Stomach smooth muscle (tissue), 2 donors: Measurements from ENCODE around the gene TLCD1.
A peak's percentile ranks its signal among the peaks of the same experiment; 100 is the strongest.

ENCODE experiments used
- H3K27ac ChIP-seq: one replicate; pipeline ENCODE4 v1.7.0; 2013; ENCODE audit warnings: mild to moderate bottlenecking, low read length, inconsistent platforms
- H3K27me3 ChIP-seq, 2 donors: one replicate each; pipeline ENCODE4 v1.7.0; 2013; ENCODE audit warnings: low read length in 2 of 2; ENCODE audit not compliant: insufficient read depth in 2 of 2, control insufficient read depth in 1 of 2
- H3K36me3 ChIP-seq, 2 donors: one replicate each; pipeline ENCODE4 v1.7.0; 2013; ENCODE audit warnings: low read length in 2 of 2; ENCODE audit not compliant: control insufficient read depth in 2 of 2, insufficient read depth in 2 of 2
- H3K4me1 ChIP-seq: one replicate; pipeline ENCODE4 v1.7.0; 2013; ENCODE audit warnings: low read length; ENCODE audit not compliant: control insufficient read depth, insufficient read depth
- H3K4me3 ChIP-seq, 2 donors: one replicate each; pipeline ENCODE4 v1.7.0; 2013; ENCODE audit warnings: low read length in 2 of 2
- H3K9ac ChIP-seq, 2 donors: one replicate each; pipeline ENCODE4 v1.7.0; 2013; ENCODE audit warnings: low read length in 2 of 2, mild to moderate bottlenecking in 1 of 2
- H3K9me3 ChIP-seq, 2 donors: one replicate each; pipeline ENCODE4 v1.7.0; 2013; ENCODE audit warnings: low read length in 2 of 2; ENCODE audit not compliant: control insufficient read depth in 2 of 2
- donor health status: healthy.
- donor health status: Pancreatic carcinoma.

TLCD1 gene

GRCh38 chr17:28756049-28756804 lies 30.2 kb upstream of the TLCD1 start:
- Histone ChIP-seq H3K27me3 (no peaks in the 10 kb centered on the region), H3K4me3 (no peak overlapping the region), H3K27ac (no peak overlapping the region), H3K36me3 (peaks cover 19 to 26% of the 10 kb centered on the region in 2 donors), H3K9me3 (no peaks in the 10 kb centered on the region), H3K4me1 (peaks cover under 1% of the 10 kb centered on the region), H3K9ac (no peak overlapping the region)

- Histone ChIP-seq H3K4me1 (no peaks in the 10 kb centered on the region), H3K9ac (no peak overlapping the region), H3K27ac (no peak overlapping the region), H3K36me3 (peaks cover 19 to 26% of the 10 kb centered on the region in 2 donors), H3K9me3 (no peaks in the 10 kb centered on the region), H3K4me3 (no peak overlapping the region), H3K27me3 (no peaks in the 10 kb centered on the region)
Measured at GRCh38 chr17:28755486-28755885, 29.5 kb upstream of the TLCD1 start.

GRCh38 chr17:28751600-28752366 lies 25.8 kb upstream of the TLCD1 start:
- H3K36me3 ChIP-seq, result peaks cover 2 to 9% of the 10 kb centered on the region in 2 donors
- no peaks in the 10 kb centered on the region for H3K9me3 ChIP-seq
- H3K9ac ChIP-seq, result no peak overlapping the region
- no peaks in the 10 kb centered on the region for H3K27me3 ChIP-seq
- peaks cover 14% of the 10 kb centered on the region for H3K4me1 ChIP-seq
- no peak overlapping the region for H3K27ac ChIP-seq
- H3K4me3 ChIP-seq, result no peak overlapping the region

GRCh38 chr17:28750178-28751047 lies 24.4 kb upstream of the TLCD1 start:
- Histone ChIP-seq H3K9me3 (no peaks in the 10 kb centered on the region), H3K4me3 (no peak overlapping the region), H3K27me3 (no peaks in the 10 kb centered on the region), H3K4me1 (peaks cover 28% of the 10 kb centered on the region), H3K27ac (no peak overlapping the region), H3K36me3 (peaks cover 2 to 9% of the 10 kb centered on the region in 2 donors), H3K9ac (peak overlapping the region; percentile 46 to 58)

GRCh38 chr17:28749516-28750177 lies 23.6 kb upstream of the TLCD1 start:
- Histone ChIP-seq H3K36me3 (peaks cover 2 to 9% of the 10 kb centered on the region in 2 donors), H3K9me3 (no peaks in the 10 kb centered on the region), H3K27me3 (no peaks in the 10 kb centered on the region), H3K4me3 (no peak overlapping the region), H3K4me1 (peaks cover 36% of the 10 kb centered on the region), H3K27ac (no peak overlapping the region), H3K9ac (no peak overlapping the region)

GRCh38 chr17:28748852-28749515 lies 23.0 kb upstream of the TLCD1 start:
- H3K27ac ChIP-seq, result no peak overlapping the region
- H3K27me3 ChIP-seq, result no peaks in the 10 kb centered on the region
- H3K9ac ChIP-seq, result no peak overlapping the region
- no peak overlapping the region for H3K4me3 ChIP-seq
- no peaks in the 10 kb centered on the region for H3K9me3 ChIP-seq
- peaks cover 2 to 9% of the 10 kb centered on the region in 2 donors for H3K36me3 ChIP-seq
- H3K4me1 ChIP-seq, result peaks cover 37% of the 10 kb centered on the region

GRCh38 chr17:28747801-28748750 lies 22.0 kb upstream of the TLCD1 start:
- no peak overlapping the region for H3K9ac ChIP-seq
- peaks cover 2 to 9% of the 10 kb centered on the region in 2 donors for H3K36me3 ChIP-seq
- H3K27me3 ChIP-seq, result no peaks in the 10 kb centered on the region
- peaks cover 43% of the 10 kb centered on the region for H3K4me1 ChIP-seq
- no peak overlapping the region for H3K4me3 ChIP-seq
- no peaks in the 10 kb centered on the region for H3K9me3 ChIP-seq
- H3K27ac ChIP-seq, result no peak overlapping the region

- Histone ChIP-seq H3K9ac (no peak overlapping the region), H3K27me3 (no peaks in the 10 kb centered on the region), H3K4me3 (no peak overlapping the region), H3K4me1 (peaks cover 45% of the 10 kb centered on the region), H3K9me3 (no peaks in the 10 kb centered on the region), H3K36me3 (peaks cover 2 to 9% of the 10 kb centered on the region in 2 donors), H3K27ac (no peak overlapping the region)
Measured at GRCh38 chr17:28747051-28747691, 21.1 kb upstream of the TLCD1 start.

- Histone ChIP-seq H3K4me3 (no peak overlapping the region), H3K9me3 (no peaks in the 10 kb centered on the region), H3K27ac (no peak overlapping the region), H3K4me1 (peaks cover 45% of the 10 kb centered on the region), H3K9ac (no peak overlapping the region), H3K27me3 (no peaks in the 10 kb centered on the region), H3K36me3 (peaks cover 2 to 9% of the 10 kb centered on the region in 2 donors)
Measured at GRCh38 chr17:28746611-28747050, 20.6 kb upstream of the TLCD1 start.
